ENCODE measurements around the gene MAP2K7.

The MAP2K7 gene

GRCh38 chr19:7910321-7911161 lies 6.9 kb downstream of the MAP2K7 start:
- H3K4me3 ChIP-seq (ENCODE audit: low read depth, low read length) = no peak overlapping the region
- TF ChIP-seq CTCF (IDR thresholded peaks at IDR 0.05; ENCODE audit: borderline replicate concordance, insufficient read depth, low read depth, low read length) = no peak

- H3K4me3 ChIP-seq (ENCODE audit: low read depth, low read length) = no peak overlapping the region
- no peak for TF ChIP-seq CTCF (IDR thresholded peaks at IDR 0.05; ENCODE audit: borderline replicate concordance, insufficient read depth, low read depth, low read length)
Observed at GRCh38 chr19:7911508-7912143, 7.9 kb downstream of the MAP2K7 start.

- H3K4me3 ChIP-seq (ENCODE audit: low read depth, low read length) = no peak overlapping the region
- no peak for TF ChIP-seq CTCF (IDR thresholded peaks at IDR 0.05; ENCODE audit: borderline replicate concordance, insufficient read depth, low read depth, low read length)
Observed at GRCh38 chr19:7912144-7912696, 8.5 kb downstream of the MAP2K7 start.

- no peak for TF ChIP-seq CTCF (IDR thresholded peaks at IDR 0.05; ENCODE audit: borderline replicate concordance, insufficient read depth, low read depth, low read length)
- no peak overlapping the region for H3K4me3 ChIP-seq (ENCODE audit: low read depth, low read length)
Observed at GRCh38 chr19:7912697-7913564, 9.3 kb downstream of the MAP2K7 start.

GRCh38 chr19:7913652-7914051 lies 10.0 kb downstream of the MAP2K7 start:
- no peak overlapping the region for H3K4me3 ChIP-seq (ENCODE audit: low read depth, low read length)
- no peak for TF ChIP-seq CTCF (IDR thresholded peaks at IDR 0.05; ENCODE audit: borderline replicate concordance, insufficient read depth, low read depth, low read length)

- H3K4me3 ChIP-seq (ENCODE audit: low read depth, low read length) = no peak overlapping the region
- no peak for TF ChIP-seq CTCF (IDR thresholded peaks at IDR 0.05; ENCODE audit: borderline replicate concordance, insufficient read depth, low read depth, low read length)
Observed at GRCh38 chr19:7914099-7914498, 10.4 kb downstream of the MAP2K7 start.
